Kidney tubule cell (primary cell): ENCODE data around the gene CAMK1G.

Experiments
- DNase-seq: peaks from one replicate; pipeline ENCODE4 v3.0.0-alpha.2; 2018; ENCODE audit warnings: low spot score

Gene CAMK1G

GRCh38 chr1:209619696-209620486 is 36.4 kb downstream of the CAMK1G start:
- no peak for DNase-seq

- no peak for DNase-seq
Observed at GRCh38 chr1:209620487-209620884, 37.0 kb downstream of the CAMK1G start.

- DNase-seq, result no peak
Observed at GRCh38 chr1:209621286-209621685, 37.8 kb downstream of the CAMK1G start.

GRCh38 chr1:209621741-209622655 is 38.5 kb downstream of the CAMK1G start:
- DNase-seq, result no peak

- DNase-seq, result no peak
Observed at GRCh38 chr1:209622841-209623829, 39.6 kb downstream of the CAMK1G start.

GRCh38 chr1:209624558-209625549 is 41.3 kb downstream of the CAMK1G start:
- DNase-seq, result peak; percentile 76

GRCh38 chr1:209625791-209626285 is 42.3 kb downstream of the CAMK1G start:
- no peak for DNase-seq

GRCh38 chr1:209626346-209627026 is 43.0 kb downstream of the CAMK1G start:
- DNase-seq, result no peak

- no peak for DNase-seq
Observed at GRCh38 chr1:209627027-209627731, 43.7 kb downstream of the CAMK1G start.

- peak; percentile 80 for DNase-seq
Observed at GRCh38 chr1:209627732-209628196, 44.2 kb downstream of the CAMK1G start.

GRCh38 chr1:209628618-209629299 is 45.2 kb downstream of the CAMK1G start:
- no peak for DNase-seq

GRCh38 chr1:209629621-209630382 is 46.3 kb downstream of the CAMK1G start:
- DNase-seq, result no peak

GRCh38 chr1:209630383-209631225 is 47.1 kb downstream of the CAMK1G start:
- DNase-seq, result no peak

- DNase-seq, result peak; percentile 89
Observed at GRCh38 chr1:209633335-209633997, 50.0 kb downstream of the CAMK1G start.

GRCh38 chr1:209634005-209634737 is 50.7 kb downstream of the CAMK1G start:
- DNase-seq, result no peak
